ENCODE results near the gene COL9A3. TPM values are rescaled to one million over a fixed set of nuclear protein-coding genes. Genes with fewer than 3 reads are reported as not detected.

COL9A3 gene
- total RNA-seq, 2 donors from 2014 or later, result 0.54 to 3.1 TPM

DNA sequence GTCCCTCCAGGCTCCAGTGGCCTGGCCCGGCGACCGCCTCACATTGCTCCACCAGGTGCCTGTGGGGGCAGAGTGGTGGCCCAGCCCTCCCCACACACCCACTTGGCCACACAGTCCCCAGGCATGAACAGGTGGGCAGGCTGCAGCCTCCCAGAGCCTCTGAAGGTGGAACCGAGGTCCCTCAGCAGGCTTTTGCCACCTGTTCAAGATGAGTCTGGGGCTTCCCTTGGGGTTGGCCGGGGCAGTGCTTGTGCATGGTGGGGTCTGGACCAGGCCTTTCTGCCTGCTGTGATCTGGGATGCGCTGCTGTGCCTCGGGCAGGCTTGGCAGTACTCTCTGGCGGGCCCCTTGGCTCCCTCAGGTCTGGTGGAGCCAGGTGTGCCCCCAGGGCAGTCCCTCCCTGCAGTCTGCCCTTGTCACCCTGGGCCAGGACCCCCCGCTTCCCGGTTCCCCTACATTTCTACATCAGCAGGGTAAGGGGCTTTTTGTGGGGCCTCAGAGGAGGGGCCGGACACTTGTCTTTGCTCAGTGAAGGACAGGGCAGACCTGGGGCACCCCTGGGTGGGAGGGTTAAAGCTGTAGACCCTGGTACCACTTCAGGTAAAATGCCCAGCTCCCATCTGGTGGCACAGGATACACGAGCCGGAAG, 2.7 kb upstream of the COL9A3 start:
- H3K9me3 ChIP-seq, result no peaks in the 10 kb centered on the region
- H3K27me3 ChIP-seq (replicated peaks; ENCODE audit: insufficient read depth), result no peaks in the 10 kb centered on the region
- no peak for ATAC-seq (ENCODE audit: insufficient number of reproducible peaks, low FRiP score, low read depth)
- DNase-seq (ENCODE audit: low spot score), result no peak
- no peak overlapping the region for H3K4me3 ChIP-seq
- H3K4me1 ChIP-seq (ENCODE audit: control insufficient read depth in 1 of 2, low read depth in 2 of 2), result peaks cover 24 to 43% of the 10 kb centered on the region in 2 donors
- peaks cover 35% of the 10 kb centered on the region for H3K36me3 ChIP-seq
- TF ChIP-seq, protein P1, sequence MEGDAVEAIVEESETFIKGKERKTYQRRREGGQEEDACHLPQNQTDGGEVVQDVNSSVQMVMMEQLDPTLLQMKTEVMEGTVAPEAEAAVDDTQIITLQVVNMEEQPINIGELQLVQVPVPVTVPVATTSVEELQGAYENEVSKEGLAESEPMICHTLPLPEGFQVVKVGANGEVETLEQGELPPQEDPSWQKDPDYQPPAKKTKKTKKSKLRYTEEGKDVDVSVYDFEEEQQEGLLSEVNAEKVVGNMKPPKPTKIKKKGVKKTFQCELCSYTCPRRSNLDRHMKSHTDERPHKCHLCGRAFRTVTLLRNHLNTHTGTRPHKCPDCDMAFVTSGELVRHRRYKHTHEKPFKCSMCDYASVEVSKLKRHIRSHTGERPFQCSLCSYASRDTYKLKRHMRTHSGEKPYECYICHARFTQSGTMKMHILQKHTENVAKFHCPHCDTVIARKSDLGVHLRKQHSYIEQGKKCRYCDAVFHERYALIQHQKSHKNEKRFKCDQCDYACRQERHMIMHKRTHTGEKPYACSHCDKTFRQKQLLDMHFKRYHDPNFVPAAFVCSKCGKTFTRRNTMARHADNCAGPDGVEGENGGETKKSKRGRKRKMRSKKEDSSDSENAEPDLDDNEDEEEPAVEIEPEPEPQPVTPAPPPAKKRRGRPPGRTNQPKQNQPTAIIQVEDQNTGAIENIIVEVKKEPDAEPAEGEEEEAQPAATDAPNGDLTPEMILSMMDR (IDR thresholded peaks at IDR 0.05), result no peak
- no peak overlapping the region for H3K27ac ChIP-seq

DNA sequence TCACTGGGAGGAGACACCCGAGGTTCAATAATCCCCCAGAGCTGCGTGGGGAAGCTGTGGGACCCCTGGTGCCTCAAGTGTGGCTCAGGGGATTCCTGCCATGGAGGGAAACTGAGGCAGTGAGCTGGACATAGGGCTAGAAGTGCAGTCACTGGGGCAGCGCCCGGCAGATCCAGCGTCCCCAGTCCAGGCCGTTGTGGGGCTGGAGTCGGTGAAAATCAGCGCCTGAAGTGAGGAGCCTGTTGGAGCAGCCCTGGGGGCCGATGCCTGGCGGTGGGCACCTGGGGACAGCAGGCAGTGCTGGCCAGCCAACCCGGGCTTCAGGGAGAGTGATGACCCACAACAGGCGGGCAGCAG, 2.2 kb upstream of the COL9A3 start:
- Histone ChIP-seq H3K27ac (no peak overlapping the region), H3K27me3 (replicated peaks; ENCODE audit: insufficient read depth) (no peaks in the 10 kb centered on the region), H3K9me3 (no peaks in the 10 kb centered on the region), H3K4me3 (no peak overlapping the region), H3K4me1 (ENCODE audit: control insufficient read depth in 1 of 2, low read depth in 2 of 2) (peaks cover 24 to 45% of the 10 kb centered on the region in 2 donors), H3K36me3 (peaks cover 30% of the 10 kb centered on the region)
- ATAC-seq (ENCODE audit: insufficient number of reproducible peaks, low FRiP score, low read depth) (no peak), DNase-seq (ENCODE audit: low spot score) (no peak)
- TF ChIP-seq, protein P1 (IDR thresholded peaks at IDR 0.05), result no peak

DNA sequence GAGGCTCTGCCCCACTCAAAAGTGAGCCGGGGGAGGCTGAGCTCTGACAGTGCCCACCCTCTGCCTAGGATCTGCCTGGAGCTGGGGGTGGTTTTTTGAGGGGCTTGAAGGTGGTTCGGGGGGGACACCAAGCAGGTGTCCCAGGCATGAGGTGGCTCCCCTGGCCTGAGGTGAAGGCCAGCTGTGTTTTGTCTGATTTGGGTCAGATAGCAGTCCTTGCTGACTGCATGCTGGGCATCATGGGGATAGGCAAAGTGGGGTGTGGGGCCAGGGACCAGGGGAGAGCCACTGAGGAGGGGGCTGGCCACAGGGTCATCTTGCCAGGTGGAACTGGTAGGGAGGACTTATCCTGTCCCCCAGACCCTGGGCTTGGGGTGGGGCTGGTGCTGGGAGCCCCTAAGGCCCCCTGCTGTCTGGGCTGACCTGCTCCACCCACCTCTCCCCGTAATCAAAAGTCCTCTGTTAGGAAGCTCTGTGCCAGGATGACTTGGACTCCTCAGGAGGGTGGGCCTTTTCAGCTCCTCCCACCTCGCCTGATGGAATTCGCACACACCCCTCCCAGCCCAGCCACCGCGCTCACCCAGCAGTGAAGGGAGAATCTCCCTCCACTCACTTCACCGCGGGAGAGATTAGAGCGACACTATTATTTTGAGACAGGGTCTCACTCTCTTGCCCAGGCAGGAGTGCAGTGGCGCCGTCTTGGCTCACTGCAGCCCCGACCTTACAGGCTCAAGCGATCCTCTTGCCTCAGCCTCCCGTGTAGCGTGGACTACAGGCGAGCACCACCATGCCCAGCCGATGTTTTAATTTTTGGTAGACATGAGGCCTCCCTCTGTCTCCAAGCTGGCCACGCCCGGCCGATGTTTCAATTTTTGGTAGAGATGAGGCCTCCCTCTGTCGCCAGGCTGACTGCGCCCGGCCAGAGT, 1.5 kb upstream of the COL9A3 start:
- ATAC-seq (ENCODE audit: insufficient number of reproducible peaks, low FRiP score, low read depth), result no peak
- TF ChIP-seq, protein P1 (IDR thresholded peaks at IDR 0.05), result no peak
- Histone ChIP-seq H3K4me1 (ENCODE audit: control insufficient read depth in 1 of 2, low read depth in 2 of 2) (peaks cover 24 to 45% of the 10 kb centered on the region in 2 donors), H3K9me3 (no peaks in the 10 kb centered on the region), H3K36me3 (peaks cover 23% of the 10 kb centered on the region), H3K4me3 (no peak overlapping the region), H3K27ac (no peak overlapping the region), H3K27me3 (replicated peaks; ENCODE audit: insufficient read depth) (no peaks in the 10 kb centered on the region)
- no peak for DNase-seq (ENCODE audit: low spot score)

DNA sequence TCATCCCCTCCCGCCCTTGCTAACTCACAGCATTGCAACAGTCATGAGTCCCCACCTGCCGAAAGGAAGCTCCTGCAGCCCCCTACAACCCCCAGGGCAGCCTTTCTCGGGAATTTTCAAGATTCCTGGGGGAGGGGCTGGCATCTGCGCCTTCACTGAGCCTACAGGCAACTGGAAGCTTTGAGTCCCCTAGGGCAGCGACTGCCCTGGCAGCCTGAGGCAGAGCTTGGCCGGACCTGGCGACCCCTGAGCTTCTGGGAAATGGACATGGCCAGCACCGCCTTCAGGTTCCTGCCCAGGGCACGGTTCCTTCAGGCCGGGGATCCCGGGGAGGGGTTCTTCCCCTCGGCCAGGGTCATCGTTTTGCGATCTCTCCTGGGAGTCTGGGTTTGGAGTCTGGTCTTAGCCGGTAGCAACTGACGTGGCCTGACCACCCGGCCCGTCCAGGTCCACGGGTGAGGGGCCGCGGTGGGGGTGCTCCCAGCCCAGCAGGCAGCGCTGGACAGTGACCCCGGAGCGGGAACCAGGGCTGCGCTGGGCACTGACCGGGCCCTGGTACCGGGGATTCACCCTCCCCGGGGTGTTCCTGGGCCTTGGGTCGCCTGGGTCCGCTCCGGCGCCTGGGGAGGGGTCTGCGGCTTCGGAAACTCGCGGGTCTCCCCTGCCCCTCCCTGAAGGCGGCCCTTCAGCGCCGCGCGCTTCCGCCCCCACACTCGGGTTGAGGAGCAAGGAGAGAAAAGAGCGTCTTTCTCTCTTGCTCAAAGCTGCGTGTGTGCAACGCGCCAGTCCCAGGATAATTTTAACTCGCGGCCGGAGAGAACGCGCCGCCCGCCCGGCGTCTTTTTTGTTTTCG, 593 bp upstream of the COL9A3 start:
- ATAC-seq (ENCODE audit: insufficient number of reproducible peaks, low FRiP score, low read depth) (no peak), DNase-seq (ENCODE audit: low spot score) (no peak)
- H3K4me3 ChIP-seq, result peak overlapping the region; percentile 57
- no peaks in the 10 kb centered on the region for H3K27me3 ChIP-seq (replicated peaks; ENCODE audit: insufficient read depth)
- no peak overlapping the region for H3K27ac ChIP-seq
- no peaks in the 10 kb centered on the region for H3K9me3 ChIP-seq
- peaks cover 24 to 45% of the 10 kb centered on the region in 2 donors for H3K4me1 ChIP-seq (ENCODE audit: control insufficient read depth in 1 of 2, low read depth in 2 of 2)
- peaks cover 16% of the 10 kb centered on the region for H3K36me3 ChIP-seq
- TF ChIP-seq, protein P1 (IDR thresholded peaks at IDR 0.05), result no peak
